HG03025 (cell line): ENCODE results near the gene ZNF808.
A peak's percentile ranks its signal among the peaks of the same experiment; 100 is the strongest.
"Not testable (repeated sequence)": the region's sequence is repeated elsewhere in the genome, so short reads cannot be mapped to it uniquely, and the experiment has no call there.

Experiments
- ATAC-seq: cut with Tn5 transposase; IDR thresholded peaks from one replicate; pipeline ENCODE4 v1.9.1; 2021; ENCODE audit warnings: mild to moderate bottlenecking, moderate library complexity; ENCODE audit not compliant: unreplicated experiment, low FRiP score

Gene ZNF808

DNA sequence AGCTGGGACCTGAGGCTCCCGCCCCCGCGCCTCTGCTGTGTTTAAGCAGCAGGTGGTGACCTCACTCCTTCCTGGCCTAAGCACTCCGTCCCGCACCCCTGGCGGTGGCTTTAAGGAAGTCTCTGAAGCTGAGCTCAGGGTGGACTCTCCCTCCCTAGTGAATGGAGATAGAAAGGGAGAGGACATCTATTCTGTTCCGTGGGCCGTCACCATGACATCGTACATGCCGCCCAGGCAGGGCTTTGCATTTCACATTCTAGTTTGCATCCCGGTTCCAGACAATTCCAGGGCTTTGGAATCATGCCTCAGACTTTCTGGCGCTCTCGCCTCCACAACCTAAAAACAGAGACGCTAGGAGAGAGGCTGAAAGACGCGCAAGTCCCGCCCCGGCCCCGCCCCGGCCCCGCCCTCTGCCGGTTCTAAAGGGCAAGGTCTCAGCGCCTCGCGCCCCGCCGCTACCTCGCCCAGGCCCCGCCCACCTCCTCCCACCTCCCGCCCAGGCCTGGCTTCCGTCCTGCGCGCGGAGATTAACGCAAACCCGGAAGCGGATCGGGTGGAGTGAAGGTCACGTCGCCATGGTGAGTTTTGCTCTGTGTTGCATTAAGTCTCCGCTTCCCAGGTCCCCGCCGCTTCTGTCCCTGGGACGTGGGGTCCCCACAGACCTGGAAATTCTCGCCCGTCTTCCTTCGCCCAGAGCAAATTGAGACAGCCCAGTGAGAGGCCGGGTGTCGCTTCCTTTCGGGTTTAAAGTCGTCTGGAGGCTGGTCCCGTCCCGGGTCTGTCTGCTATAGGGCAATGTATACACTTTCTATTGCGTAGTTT, at the start of gene ZNF808:
Gene ZNF808 (plus strand): TSS at position 535 of the 822 bp plus-strand sequence. CDS start 15,617 bp downstream, outside the sequence.
- peak; percentile 76 for ATAC-seq

DNA sequence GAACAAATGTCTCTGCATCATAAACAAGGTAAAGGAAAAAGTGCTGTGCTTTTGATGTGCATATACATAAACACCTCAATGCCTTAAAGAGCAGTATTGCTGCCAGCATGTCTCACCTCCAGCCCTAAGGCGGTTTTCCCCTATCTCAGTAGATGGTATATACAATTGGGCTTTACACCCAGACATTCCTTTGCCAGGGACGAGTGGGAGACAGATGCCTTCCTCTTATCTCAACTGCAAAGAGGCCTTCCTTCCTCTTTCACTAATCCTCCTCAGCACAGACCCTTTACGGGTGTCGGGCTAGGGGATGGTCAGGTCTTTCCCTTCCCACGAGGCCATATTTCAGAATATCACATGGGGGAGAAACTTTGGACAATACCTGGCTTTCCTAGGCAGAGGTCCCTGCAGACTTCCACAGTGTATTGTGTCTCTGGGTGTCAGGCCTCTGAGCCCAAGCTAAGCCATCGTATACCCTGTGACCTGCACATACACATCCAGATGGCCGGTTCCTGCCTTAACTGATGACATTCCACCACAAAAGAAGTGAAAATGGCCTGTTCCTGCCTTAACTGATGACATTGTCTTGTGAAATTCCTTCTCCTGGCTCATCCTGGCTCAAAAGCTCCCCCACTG, 43.2 kb upstream of the ZNF808 start:
- ATAC-seq, result not testable (repeated sequence)

DNA sequence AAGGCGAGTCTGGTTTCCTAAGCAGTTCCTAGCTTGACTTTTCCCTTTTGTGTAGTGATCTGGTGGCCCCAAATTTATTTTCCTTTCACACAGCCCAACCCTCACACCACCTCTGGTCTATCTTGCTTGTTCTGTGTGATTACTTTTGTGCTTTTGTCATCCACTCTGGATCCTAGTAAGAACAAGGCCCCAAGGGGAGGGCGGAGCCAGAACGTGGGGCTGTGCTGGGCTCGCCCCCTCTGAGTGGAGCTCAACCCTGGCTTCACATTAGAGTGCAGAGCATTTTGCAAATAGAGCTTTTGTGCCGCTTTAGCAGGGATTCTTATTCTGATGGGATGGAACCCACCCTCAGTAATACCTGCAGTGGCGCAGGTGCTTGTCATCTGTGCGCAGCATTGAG, 42.4 kb upstream of the ZNF808 start:
- ATAC-seq, result not testable (repeated sequence)

DNA sequence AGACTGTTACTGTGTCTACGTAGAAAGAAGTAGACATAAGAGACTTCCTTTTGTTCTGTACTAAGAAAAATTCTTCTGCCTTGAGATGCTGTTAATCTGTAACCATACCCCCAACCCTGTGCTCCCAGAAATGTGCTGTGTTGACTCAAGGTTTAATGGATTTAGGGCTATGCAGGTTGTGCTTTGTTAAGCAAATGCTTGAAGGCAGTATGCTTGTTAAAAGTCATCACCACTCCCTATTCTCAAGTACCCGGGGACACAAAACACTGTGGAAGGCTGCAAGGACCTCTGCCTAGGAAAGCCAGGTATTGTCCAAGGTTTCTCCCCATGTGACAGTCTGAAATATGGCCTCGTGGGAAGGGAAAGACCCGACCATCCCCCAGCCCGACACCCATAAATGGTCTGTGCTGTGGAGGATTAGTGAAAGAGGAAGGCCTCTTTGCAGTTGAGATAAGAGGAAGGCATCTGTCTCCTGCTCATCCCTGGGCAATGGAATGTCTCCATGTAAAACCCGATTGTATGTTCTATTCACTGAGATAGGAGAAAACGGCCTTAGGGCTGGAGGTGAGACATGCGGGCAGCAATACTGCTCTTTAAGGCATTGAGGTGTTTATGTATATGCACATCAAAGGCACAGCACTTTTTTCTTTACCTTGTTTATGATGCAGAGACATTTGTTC, 41.8 kb upstream of the ZNF808 start:
- not testable (repeated sequence) for ATAC-seq

DNA sequence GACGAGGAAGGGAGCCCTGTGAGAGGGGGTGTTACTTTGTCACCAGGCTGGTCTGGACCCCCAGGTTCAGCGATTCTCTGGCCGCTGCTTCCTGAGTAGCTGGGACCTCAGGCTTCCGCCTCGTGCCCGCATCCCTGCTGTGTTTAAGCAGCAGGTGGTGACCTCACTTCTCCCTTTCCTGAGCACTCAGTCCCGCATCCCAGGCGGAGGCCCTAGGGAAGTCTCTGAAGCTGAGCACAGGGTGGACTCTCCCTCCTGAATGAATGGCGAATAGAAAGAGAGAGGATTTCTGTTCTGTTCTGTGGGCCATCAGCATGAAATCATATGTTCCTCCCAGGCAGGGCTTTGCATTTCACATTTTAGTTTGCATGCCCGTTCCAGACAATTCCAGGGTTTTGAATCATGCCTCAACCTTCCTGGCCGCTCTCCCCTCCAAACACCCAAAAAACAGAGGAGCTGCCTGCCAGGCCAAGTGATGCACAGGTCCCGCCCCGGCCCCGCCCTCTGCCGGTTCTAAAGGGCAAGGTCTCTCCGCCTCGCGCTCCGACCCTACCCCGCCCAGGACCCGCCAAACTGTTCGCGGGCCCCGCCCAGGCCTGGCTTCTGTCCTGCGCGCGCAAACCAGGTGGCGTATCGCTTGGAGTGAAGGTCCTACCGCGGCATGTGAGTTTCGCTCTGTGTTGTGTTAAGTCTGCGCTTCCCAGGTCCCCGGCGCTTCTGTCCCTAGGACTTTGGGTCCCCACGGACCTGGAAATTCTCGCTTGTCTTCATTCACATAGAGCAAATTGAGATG, 35.1 kb upstream of the ZNF808 start:
- ATAC-seq, result no peak

DNA sequence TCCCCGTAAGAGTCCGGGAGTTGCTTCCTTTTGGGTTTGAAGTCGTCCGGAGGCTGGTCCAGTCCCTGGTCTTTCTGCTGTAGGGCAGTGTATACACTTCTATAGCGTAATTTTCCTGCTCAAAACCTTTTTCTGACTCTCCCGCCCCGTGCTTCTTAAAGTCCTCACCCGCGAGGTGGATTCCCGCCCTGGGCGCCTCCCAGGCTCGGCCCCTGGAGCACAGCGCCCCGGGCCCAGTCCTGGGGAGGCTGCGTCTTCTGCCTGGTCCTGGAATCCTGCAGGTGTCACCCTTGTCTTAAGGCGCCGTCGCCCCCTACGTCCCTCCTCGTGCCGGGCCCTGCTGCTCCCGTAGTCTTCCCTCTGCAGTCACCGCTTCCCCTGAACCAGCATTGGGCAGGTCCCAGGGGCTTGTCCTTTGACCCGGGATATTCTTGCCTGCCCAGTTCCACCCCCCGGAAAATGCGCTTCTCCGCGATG, 34.4 kb upstream of the ZNF808 start:
- ATAC-seq, result no peak

DNA sequence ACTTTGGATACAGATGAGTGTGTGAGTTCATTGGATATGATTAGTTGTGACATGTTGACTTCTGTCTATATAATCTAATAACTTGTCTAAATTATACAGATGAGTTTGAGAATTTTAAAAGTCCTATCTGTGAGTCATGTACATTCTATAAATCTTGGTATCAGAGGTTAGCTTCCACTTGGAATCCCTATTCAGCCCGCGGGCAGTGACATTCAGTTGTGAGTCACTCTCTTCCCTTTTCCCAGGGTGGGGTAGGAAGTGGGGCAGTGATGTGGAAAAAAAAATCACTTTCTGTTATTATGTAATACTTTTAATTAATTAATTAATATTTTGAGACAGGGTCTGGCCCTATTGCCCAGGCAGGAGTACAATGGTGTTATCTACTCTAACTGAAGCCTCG, 33.0 kb upstream of the ZNF808 start:
- no peak for ATAC-seq

DNA sequence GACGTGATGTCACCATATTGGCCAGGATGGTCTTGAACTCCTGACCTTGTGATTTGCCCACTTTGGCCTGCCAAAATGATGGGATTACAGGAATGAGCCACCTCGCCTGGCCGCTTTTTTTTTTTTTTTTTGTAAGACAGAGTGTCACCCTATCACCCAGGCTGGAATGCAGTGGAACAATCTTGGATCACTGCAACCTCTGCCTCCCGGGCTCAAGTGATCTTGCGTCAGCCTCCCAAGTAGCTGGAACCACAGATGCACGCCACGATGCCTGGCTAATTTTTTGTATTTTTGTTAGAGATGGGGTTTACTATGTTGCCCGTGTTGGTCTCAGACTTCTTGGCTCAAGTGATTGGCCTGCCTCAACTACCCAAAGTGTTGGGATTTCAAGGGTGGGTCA, 28.9 kb upstream of the ZNF808 start:
- no peak for ATAC-seq

DNA sequence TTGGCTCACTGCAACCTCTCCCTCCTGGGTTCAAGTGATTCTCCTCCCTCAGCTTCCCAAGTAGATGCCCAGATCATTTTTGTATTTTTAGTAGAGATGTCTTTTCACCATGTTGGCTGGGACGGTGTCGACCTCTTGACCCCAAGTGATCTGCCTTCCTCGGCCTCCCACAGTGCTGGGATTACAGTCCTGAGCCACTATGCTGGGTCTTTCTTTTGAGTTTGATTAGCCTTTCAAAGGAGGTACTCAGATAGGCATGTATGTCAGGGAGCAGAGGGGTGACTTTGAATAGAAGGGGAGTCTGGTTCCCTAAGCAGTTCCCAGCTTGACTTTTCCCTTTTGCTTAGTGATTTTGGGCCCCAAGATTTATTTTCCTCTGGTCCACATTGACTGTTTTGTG, 27.0 kb upstream of the ZNF808 start:
- ATAC-seq, result not testable (repeated sequence)

DNA sequence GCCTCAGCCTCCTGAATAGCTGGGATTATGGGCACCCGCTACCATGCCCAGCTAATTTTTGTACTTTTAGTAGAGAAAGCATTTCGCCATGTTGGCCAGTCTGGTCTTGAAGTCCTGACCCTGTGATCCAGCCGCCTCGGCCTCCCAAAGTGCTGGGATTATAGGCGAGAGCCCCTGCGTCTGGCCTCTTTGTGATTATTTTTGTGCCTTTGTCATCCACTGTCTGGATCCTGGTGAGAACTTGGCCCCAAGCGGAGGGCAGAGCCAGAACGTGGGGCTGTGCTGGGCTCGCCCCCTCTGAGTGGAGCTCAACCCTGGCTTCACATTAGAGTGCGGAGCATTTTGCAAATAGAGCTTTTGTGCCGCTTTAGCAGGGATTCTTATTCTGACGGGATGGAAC, 26.5 kb upstream of the ZNF808 start:
- not testable (repeated sequence) for ATAC-seq

DNA sequence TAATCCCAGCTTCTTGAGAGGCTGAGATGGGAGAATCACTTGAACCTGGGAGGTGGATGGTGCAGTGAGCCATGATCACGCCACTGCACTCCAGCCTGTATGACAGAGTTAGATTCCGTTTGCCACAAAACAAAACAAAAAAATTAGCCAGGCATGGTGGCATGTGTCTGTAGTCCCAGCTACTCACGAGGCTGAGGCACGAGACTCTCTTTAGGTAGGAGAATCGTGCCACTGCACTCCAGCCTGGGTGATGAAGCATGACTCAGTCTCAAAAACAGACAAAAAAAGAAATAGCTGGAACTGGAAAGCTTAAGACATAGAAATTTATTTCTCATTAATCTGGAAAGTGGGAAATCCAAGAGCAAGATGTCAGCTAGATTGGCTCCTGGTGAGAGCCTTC, 20.2 kb upstream of the ZNF808 start:
- ATAC-seq, result no peak

DNA sequence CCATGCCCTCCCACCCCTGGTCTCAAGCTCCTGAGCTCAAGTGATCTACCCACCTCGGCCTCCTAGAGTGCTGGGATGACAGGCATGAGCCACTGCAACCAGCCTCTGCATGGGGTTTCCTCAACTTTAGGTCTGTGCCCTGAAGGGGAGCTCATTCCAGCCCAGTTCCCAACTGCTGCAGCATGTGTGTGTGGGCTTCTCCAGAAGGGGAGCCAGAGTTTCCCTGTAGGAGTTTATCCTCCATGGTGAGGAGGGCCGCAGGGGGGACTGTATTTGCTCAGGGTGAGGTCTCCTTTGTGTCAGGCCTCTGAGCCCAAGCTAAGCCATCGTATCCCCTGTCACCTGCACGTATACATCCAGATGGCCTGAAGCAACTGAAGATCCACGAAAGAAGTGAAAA, 11.3 kb upstream of the ZNF808 start:
- ATAC-seq, result no peak

DNA sequence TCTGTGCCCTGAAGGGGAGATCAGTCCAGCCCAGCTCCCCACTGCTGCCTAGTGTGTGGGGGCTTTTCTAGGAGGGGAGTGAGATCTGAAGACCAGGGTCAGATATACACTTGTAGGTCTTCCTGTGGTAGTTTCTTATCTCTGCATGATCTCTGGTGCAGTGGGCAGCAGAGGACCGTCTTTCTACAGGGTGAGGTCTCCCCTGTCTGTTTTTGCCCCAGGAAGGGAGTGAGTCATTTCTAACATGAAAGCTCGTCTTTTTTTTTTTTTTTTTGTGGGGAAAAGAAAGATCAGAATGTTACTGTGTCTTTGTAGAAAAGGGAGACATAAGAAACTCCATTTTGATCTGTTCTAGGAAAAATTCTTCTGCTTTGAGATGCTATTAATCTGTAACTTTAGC, 8.8 kb upstream of the ZNF808 start:
- no peak for ATAC-seq

DNA sequence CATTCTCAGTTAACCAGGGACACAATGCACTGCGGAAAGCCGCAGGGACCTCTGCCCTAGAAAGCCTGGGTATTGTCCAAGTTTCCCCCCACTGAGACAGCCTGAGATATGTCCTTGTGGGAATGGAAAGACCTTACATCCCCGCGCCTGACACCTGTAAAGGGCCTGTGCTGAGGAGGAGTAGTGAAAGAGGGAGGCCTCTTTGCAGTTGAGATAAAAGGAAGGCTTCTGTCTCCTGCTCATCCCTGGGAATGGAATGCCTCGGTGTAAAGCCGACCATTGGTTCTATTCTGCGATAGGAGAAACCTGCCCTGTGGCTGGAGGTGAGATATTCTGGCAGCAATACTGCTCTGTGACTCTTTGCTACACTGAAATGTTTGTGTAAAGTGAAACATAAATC, 8.3 kb upstream of the ZNF808 start:
- ATAC-seq, result not testable (repeated sequence)

DNA sequence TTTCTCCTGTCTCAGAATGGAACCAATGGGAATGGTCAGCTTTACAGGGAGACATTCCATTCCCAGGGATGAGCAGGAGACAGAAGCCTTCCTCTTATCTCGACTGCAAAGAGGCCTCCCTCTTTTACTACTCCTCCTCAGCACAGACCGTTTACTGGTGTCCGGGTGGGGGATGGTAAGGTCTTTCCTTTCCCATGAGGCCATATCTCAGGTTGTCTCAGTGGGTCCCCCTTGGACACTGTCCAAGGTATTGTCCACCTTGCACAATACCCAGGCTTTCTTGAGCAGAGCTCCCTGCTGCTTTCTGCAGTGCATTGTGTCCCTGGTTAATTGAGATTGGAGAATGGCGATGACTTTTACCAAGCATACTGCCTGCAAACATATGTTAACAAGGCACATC, 7.5 kb upstream of the ZNF808 start:
- no peak for ATAC-seq

DNA sequence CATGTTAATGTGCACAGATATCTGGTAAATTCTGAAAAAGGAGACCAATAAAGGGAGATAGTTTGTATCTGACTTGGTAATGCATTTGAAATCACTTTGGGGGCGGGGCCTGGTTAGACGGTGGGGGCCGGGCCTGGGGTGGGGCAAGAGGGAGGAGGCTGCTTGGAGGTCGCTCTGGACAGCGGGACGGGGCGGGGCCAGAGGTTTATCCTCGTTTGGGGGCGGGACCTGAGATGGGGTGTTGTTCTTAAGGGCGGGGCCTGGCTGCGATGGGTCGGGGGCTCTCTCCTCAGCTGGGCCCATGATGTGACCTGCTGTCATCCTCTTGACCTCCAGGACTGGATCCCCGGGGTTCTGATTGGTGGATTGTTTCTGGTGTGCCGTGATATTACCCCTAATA, 4.9 kb upstream of the ZNF808 start:
- ATAC-seq, result no peak

DNA sequence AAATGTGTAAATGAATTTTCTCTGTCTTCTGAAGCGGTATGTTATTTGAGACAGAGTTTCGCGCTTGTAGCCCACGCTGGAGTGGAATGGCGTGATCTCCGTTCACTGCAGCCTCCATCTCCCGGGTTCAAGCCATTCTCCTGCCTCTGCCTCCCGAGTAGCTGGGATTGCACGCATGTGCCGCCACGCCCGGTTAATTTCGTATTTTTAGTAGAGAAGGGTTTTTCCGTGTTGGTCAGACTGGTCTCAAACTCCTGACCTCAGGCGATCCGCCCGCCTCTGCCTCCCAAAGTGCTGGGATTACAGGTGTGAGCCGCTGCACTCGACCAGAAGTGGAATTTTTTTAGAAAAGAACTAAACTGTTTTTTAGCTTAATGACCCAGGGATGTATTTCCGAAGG, 3.4 kb upstream of the ZNF808 start:
- ATAC-seq, result no peak

DNA sequence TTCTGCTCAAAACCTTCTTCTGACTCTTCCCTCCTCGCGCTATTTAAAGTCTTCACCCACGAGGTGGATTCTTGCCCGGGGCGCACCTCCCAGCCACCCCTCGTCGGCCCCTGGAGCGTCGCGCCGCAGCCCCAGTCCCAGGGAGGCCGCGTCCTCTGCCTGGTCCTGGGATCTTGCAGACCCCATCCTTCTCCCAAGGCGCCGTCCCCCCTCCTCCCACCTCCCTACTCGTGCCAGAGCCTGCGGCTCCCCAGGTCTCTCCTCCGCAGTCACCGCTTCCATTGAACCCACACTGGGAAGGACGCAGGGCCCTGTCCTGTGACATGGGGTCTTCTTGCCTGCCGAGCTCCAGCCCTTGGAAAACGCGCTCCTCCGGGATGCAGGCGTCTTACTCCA, 486 bp downstream of the ZNF808 start:
- peak; percentile 23 for ATAC-seq

DNA sequence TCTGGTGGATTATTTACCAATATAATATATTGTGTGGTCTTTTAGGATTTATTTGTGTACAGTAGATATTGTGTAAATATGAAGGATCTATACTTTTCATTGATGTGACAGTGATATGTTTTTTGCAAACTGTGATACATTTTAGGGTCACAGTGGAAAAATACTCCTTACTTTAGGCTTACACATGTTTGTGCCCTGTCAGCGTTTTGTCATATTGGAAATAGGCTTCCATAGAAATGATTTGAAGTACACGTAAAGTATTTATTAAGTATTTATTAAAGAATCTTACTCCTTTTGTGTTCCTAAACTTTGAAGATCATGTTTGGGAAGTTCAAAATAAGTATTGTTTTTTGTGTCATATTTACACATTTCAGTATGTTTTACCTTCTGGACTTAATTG, 5.0 kb downstream of the ZNF808 start:
- ATAC-seq, result no peak

DNA sequence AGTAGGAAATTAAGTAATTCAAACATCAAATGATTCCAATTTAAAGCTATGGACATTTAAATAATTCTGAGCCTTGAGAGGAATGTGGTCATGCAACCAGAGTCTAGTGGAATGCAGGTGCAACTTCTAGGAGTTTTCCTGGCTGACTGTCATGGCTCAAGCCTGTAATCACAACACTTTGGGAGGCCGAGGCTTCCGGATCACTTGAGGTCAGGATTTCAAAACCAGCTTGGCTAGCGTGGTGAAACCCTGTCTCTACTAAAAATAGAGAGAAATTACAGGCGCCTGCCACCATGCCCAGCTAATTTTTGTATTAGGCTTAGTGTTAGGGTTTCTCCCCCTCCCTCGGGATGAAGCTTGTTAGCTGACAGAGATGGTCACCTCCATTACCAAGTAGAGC, 6.4 kb downstream of the ZNF808 start:
- ATAC-seq, result no peak

DNA sequence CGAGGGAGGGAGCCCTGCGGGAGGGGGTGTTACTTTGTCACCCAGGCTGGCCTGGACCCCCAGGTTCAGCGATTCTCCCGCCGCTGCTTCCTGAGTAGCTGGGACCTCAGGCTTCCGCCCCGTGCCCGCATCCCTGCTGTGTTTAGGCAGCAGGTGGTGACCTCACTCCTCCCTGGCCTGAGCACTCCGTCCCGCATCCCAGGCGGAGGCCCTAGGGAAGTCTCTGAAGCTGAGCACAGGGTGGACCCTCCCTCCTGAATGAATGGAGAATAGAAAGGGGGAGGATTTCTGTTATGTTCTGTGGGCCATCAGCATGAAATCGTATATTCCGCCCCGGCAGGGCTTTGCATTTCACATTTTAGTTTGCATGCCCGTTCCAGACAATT, 7.9 kb downstream of the ZNF808 start:
- ATAC-seq, result not testable (repeated sequence)
